Prostate gland (tissue), 2 donors: ENCODE data around the gene CORO7.

Experiments used
- POLR2AphosphoS5 ChIP-seq: sonication (generic); formaldehyde crosslinking; IDR thresholded peaks from one replicate; pipeline ENCODE4 v1.6.1; 2017; ENCODE audit warnings: antibody characterized with exemption
- TF ChIP-seq, protein P1 (sequence below), 4 experiments: fragments of 200-600 bp in 2 of 4; fragments of 450-650 bp in 2 of 4; sonication (generic) in 2 of 4; IDR thresholded peaks; 1 replicate in 3 of 4; 2 replicates in 1 of 4; pipeline ENCODE4 v1.5.1; 2016 to 2019; ENCODE audit warnings: antibody characterized with exemption in 4 of 4, mild to moderate bottlenecking in 2 of 4, moderate library complexity in 2 of 4

DNA sequence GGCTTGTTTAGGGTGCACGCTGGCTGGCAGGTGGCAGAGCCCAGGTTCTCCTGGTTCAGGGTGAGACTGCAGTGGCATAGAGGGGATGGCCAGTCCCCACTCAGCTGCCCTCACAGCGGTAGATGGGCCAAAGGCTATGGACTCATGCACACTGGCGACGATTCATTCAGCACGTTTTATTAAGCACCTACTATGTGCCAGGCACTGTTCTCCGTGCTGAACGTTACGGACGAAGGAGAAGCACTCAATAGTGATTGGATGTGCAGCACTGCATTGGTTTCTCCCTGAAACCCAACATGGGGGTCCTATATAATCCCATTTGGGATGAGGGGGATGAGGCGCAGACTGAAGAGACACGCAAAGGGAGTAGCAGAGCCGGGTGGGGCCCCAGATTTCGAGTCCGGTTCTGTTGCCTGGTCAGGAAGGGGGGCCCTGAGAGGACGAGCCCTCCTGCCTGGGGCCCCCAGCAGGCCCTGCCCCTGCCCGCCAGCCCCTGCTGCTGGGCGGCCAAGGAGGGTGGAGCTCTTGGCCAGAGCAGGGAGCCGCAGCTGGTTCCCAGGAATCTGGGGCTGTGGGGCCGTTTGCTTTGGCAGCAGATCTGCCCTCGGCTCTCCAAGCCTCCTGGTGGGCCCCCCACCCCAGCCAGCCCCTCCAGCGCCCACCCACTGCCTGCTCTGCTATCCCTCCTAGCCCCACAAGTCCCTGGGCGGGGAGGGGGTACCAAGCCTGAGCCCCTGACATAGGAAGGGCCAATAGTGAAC, 91.7 kb downstream of the CORO7 start:
- TF ChIP-seq, protein P1, sequence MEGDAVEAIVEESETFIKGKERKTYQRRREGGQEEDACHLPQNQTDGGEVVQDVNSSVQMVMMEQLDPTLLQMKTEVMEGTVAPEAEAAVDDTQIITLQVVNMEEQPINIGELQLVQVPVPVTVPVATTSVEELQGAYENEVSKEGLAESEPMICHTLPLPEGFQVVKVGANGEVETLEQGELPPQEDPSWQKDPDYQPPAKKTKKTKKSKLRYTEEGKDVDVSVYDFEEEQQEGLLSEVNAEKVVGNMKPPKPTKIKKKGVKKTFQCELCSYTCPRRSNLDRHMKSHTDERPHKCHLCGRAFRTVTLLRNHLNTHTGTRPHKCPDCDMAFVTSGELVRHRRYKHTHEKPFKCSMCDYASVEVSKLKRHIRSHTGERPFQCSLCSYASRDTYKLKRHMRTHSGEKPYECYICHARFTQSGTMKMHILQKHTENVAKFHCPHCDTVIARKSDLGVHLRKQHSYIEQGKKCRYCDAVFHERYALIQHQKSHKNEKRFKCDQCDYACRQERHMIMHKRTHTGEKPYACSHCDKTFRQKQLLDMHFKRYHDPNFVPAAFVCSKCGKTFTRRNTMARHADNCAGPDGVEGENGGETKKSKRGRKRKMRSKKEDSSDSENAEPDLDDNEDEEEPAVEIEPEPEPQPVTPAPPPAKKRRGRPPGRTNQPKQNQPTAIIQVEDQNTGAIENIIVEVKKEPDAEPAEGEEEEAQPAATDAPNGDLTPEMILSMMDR (IDR thresholded peaks at IDR 0.05): no peak
- no peak for TF ChIP-seq POLR2AphosphoS5
